Posterior vena cava (tissue), 2 donors: ENCODE measurements around the gene MR1. TPM values are rescaled to one million over a fixed set of nuclear protein-coding genes. Genes with fewer than 3 reads are reported as not detected.

ENCODE experiments used
- DNase-seq: peaks from one replicate; pipeline ENCODE4 v3.0.0-alpha.2; 2020; ENCODE audit warnings: low spot score
- intact Hi-C, 2 donors: fragments of 100-400 bp; cut with DNase I; formaldehyde crosslinking; loops; one replicate each; pipeline versions ENCODE4 v1.14.1 to v1.14.2; 2022 to 2023
- total RNA-seq, 2 donors: library from RNA; stranded (reverse); fragmentation: NEBNext Ultra II Directional; extraction: Animal tissue kit (Norgen Biotek cat#: 25700); gene quantifications; one replicate each; pipeline ENCODE4 v1.2.1, GENCODE V29; 2021
- donor health status: DM: yes; HTN: yes; CAD: no.
- donor health status: DM: yes; HTN: yes; CAD: no.

The MR1 gene
- total RNA-seq, 2 donors from 2014 or later = 13.9 to 21.9 TPM

DNA sequence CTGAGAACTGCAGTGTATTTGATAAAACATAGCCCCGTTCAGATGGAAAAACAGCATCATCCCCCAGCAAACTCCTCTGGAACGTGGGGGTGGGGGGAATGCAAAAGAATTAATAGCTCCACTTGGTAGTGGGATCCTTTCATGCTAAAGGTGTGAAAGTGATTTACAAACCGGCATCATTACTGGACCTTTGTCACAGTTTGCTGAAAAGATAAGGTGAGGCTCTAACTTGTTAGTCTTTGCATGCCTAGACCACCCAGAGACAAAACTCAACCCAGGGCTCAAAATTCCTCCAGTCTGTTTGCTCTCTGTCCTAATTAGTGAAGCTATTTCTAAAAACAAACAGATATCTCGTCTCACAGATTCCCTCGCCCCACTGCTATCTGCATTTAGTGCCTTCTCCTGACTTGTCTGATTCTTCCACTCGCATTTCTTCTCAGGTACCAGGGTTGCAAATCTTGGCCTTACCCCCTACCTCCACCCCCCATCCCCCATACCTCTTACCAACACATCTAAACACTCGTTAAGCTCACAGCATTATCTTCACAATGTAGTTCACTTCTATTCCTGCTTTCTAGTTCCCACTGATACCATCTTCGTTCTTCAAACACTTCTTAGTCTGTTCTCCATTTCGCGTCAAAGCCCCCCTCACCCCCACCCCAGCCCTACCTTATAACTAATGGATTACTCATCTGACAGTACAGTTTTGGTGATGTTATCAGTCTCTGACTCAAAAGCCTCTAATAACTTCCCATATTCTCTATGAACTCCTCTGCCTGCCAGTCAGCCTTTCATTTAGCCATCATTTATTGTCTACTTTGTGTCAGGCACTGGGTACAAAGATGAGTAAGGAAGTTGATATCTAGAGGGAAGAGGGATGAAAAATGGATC, 66.5 kb downstream of the MR1 start:
- intact Hi-C loops = loop anchor here in 1 of 2 donors (2.0 kb wide), 1 partner anchor 27 kb away; no protein-coding TSS in a partner anchor
- no peak for DNase-seq

DNA sequence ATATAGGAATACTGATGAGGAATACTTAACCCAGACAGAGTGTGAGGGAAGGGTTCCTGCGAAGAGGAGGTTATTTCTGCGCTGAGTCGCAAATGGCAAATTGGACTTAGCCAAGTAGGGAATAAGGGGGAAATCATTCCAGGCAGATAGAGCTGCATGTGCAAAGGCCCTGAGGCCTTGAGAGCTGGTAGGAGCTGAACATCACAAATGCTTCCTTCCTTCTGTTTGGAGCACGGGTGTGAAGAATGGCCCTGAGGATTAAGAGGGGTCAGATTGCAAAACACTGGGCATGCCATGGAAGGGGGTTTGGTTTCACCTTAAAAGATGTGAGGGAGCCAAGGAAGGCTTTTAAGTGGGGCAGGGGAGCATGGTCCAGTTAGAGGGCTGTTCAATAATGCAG, 67.2 kb downstream of the MR1 start:
- intact Hi-C loops = loop anchor here in 1 of 2 donors (2.0 kb wide), 1 partner anchor 26 kb away; no protein-coding TSS in a partner anchor
- DNase-seq = no peak

DNA sequence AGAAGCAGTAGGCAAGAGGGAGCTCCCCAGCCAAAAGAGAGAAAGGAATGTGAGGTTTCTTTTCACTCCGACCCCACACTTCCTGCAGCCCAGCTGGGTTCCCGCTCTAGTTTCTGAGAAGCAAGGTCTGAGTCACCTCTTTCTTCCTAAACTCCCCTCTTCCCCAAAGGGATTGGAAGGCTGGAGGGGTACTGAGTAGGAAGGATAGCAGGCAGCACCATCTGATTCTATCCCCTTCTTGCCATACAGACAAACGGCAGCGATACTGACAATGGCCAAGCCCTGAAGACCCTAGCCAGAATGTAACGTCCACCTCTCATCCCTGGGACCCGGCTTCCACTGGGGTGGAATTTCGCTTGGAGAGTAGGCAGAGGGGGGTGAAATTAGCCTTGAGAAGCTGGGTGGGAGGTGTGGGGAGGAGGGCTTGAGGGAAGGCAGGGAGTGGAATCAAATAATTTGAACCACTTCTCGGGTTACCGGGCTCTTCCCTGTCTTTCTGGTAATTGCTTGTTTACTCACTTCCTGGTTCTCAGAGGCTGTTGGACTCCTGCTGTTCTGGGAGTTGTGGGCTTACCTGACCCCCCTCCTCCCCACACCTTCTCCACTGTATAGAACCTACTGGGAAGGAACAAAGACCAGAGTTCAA, 67.9 kb downstream of the MR1 start:
- intact Hi-C loops = loop anchor here in 1 of 2 donors (2.0 kb wide), 1 partner anchor 25 kb away; no protein-coding TSS in a partner anchor
- no peak for DNase-seq

- DNase-seq = no peak
- intact Hi-C loops = no loop called here
These were observed 69.1 kb downstream of the MR1 start for GRCh38 chr1:181102841-181103240.

DNA sequence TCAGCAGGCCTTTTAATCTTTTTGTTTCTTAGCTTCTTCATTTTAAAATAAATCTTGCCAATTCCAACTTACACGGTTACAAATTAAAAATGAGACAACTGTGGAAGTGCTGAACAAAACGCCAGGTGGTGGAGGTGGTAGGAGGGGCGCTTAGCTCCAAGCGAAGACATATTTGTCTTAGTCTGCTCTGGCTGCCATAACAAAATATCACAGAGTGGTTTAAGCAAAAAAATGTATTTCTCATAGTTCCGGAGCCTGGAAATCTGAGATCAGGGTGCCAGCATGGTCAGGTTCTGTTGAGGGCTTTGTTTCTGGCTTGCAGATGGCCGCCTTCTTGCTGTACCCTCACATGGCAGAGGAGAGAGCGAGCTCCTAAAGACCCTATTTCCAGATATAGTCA, 69.6 kb downstream of the MR1 start:
- intact Hi-C loops = no loop called here
- DNase-seq = no peak

DNA sequence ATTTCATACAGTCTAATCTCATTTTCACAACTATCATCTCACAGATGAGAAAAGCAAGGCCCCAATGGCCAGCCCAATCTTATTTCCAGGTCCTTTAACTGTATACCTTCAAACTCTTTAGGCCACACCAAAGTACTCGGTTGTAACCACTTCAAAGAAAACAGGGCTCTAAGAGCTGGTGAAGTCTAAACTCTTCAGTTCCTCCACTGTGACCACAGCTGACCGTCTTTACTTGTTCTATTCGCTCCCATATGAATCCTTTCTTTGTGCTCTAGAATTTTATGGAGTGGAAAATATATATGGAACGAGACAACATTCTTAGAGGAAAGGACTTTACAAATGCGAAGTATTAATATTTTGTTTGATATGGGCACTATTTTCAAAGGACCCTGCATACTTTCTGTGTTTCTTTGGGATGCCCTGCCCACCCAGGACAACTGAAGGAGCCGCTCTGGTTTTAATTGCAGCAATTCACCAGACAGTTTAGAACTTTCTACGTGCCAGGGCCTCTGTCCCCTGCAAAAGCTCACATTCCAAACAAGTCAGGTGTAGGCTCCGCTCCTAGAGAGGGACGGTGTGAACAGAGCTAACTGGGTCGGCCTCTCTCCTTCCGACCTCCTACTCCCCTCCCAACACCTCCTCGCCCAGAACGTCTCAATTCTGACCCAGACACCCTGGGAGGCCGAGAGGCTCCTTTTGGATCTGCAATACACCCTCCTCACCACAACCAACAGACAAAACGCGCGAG, 70.4 kb downstream of the MR1 start:
- intact Hi-C loops = no loop called here
- DNase-seq = no peak

DNA sequence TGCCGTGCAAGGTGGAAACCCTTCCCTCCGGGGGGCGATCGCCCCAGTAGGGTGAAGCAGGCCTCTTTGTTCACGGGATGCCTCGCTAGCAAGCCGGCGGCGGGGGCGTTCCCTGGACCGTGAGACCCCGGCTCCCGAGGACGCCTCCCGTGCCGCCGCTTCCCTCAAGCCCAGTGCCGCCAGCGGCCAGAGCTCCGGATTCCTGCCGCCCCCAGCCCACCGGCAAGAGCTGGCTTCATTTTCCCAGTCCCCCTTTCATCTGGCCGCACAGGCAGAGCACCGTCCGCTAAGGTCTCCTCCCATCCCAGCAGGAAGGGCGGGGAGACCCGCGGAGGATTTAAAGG, 71.0 kb downstream of the MR1 start:
- DNase-seq = peak; percentile 86
- intact Hi-C loops = no loop called here

GRCh38 chr1:181105134-181106021, 71.6 kb downstream of the MR1 start:
- intact Hi-C loops = no loop called here
- peak; percentile 99 for DNase-seq

- intact Hi-C loops = no loop called here
- no peak for DNase-seq
These were observed 72.2 kb downstream of the MR1 start for GRCh38 chr1:181106022-181106312.

- DNase-seq = no peak
- intact Hi-C loops = no loop called here
These were observed 72.7 kb downstream of the MR1 start for GRCh38 chr1:181106479-181106878.

- DNase-seq = no peak
- intact Hi-C loops = no loop called here
These were observed 73.9 kb downstream of the MR1 start for GRCh38 chr1:181107711-181108110.

- DNase-seq = no peak
- intact Hi-C loops = no loop called here
These were observed 74.6 kb downstream of the MR1 start for GRCh38 chr1:181108304-181108867.

- DNase-seq = no peak
- intact Hi-C loops = no loop called here
These were observed 76.2 kb downstream of the MR1 start for GRCh38 chr1:181110013-181110412.

Other genes starting within 250 kb of the MR1 start
- 10 to 100 TPM; 10.7 to 12.7 TPM for gene KIAA1614, start 121.1 kb upstream of the MR1 start, total RNA-seq
- gene STX6, start 11.1 kb upstream of the MR1 start, total RNA-seq = 10 to 100 TPM; 12.8 to 15.9 TPM
- 10 to 100 TPM; 12.0 to 27.3 TPM for gene IER5, start 54.7 kb downstream of the MR1 start, total RNA-seq